EL (cell line): ENCODE measurements around the gene PHYH.
"Not testable (repeated sequence)": the region's sequence is repeated elsewhere in the genome, so short reads cannot be mapped to it uniquely, and the experiment has no call there.

Experiments
- DNase-seq: peaks from one replicate; pipeline ENCODE4 v3.0.0-alpha.2; 2016

PHYH gene

DNA sequence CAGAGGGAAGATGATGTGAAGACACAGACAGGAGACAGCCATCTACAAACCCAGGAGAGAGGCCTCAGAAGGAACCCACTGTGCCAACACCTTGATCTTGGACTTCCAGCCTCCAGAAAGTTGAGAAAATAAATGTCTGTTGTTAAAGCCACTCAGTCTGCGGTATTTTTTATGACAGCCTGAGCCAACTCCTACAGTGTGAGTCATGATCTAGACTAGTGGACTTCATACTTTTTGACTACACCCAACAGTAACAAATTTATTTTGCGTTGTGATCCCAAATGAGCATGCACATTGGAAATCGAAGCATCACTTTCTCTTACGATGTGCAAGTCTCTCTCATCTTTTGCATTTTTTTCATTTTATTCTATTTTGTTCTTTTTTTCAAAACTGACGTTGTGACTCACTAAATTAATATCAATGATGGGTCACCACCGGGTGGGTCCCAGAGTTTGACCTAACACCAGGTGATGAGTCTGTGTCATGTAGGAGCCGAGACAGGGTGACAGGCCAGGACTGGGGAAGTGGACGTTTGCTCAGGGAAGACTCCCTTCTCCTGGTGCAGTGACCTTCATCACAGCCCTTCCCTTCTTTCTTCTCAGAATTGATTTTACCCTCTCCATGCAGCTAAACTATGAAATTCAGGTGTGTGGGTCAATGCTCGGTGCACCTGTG lies 28.9 kb downstream of the PHYH start:
- peak; percentile 43 for DNase-seq

DNA sequence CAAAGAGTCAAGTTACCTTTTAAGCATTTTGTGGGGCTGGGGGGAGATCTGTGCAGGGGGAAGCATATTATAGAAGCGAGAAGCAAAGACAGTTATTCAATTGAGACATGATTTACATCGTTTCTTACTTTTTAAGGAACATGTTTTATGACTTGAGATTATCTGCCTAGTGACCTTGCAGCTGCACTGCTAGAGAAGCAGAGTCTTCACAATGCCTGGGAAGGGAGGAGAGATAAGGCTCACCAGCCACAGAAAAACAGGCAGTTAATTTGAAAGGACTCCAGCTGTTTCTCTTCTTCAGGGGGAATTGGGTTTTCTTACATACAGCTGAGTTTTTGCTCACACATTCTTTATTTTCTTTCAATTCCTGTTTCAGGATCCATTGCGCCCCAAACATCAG lies 31.0 kb downstream of the PHYH start:
- no peak for DNase-seq

DNA sequence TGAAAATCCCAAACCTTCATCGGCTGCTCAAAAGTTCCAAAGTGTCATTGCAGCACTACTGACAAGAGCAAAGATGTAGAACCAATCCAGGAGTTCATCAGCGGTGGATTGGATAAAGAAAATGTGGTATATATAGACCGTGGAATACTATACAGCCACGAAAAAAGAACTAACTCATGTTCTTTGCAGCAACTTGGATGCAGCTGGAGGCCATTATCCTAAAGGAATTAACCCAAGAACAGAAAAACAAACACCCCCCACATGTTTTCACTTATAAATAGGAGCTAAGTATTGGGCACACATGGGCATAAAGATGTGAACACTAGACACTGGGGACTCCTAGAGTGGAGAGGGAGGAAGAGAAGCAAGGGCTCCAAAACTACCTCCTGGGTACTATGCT lies 31.6 kb downstream of the PHYH start:
- no peak for DNase-seq

DNA sequence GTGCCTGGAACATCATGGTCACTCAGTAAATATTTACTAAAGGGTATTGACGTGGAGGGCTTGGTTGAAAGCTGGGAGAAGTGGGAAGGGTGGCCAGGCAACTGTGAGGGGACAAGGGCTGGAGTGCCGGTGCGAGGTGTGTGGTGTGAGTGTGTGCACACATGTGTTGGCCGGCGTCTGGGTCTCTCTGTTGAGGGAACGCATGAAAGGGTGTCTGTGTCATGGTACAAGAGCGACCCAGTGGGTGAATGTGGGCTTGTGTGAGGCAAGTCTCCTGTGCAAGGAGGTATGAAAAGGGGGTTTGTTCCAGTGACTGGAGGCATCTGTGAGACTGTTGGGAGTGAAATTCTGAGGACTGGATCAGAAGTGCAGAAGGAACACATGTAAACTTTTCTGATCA lies 36.3 kb downstream of the PHYH start:
- no peak for DNase-seq

DNA sequence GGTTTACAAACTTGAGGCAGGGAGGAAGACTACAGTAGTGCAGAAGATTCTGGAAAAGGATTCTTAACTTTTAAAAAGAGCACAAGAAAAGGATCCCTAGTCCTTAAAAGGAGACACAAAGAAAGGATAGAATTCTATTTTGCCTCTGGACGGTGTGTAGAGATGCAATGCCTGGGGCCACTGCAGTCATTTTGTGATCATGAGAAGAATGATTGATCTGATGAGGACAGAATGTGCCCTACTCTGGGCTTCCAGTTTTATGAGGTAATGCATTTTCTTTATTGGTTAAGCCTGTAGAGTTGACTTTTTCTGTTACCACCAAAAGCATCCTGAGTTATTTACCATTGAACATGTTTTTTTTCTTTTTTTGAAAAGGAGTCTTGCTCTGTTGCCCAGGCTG lies 37.4 kb downstream of the PHYH start:
- no peak for DNase-seq

DNA sequence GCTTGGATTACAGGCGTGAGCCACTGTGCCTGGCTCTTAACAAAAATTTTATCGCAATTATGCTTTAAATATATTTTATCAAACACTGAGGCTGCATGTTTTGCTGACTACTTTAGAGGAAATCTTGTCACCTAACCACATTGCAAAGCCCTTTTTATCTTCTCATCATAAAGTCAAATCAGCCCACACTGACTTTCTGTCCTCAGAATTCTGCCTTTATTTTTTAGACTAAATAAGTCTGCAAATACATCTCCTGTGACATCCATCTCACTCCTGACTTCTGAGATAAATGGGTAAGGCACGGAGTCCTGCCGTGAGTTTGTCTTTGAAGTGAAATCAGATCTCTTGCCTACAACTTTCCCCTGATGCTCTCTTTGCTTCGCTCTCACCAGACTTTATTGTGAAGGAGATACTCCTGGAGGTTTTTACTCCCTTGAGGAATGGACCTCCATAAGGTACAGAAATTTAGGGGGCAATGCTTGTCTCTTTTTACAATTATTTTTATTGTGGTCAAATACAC lies 42.2 kb downstream of the PHYH start:
- no peak for DNase-seq

DNA sequence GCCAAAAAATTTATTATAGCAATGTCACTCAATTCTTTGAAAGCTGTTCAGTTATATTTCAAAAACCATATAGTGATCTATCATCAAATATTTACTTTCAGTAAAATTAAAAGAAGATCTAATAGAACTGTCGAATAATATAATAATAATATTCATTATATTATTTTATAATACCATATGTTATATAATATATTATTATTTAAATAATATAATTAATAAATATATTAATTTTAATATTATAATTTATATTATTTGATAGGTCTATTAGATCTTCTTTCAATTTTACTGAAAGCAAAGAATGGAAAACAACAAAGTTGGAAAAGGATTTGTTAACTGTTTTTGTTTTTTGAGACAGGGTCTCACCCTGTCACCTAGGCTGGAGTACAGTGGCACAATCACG lies 43.2 kb downstream of the PHYH start:
- no peak for DNase-seq

DNA sequence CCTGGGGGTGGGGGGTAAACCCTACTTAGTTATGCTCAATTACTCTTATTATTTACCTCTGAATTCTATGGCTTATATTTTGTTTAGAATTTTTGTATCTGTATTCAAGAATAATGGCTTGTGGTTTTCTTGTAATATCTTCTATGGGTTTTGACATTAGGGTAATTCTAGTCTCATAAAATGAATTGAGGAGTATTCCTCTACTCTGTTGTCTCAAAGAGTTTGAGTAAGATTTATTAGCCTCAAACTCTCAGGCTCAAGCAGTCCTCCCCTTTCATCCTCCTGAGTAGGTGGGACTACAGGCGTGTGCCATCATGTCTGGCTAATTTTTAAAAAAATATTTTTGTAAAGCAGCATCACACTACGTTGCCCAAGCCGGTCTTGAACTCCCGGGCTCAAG lies 46.1 kb downstream of the PHYH start:
- DNase-seq, result no peak

DNA sequence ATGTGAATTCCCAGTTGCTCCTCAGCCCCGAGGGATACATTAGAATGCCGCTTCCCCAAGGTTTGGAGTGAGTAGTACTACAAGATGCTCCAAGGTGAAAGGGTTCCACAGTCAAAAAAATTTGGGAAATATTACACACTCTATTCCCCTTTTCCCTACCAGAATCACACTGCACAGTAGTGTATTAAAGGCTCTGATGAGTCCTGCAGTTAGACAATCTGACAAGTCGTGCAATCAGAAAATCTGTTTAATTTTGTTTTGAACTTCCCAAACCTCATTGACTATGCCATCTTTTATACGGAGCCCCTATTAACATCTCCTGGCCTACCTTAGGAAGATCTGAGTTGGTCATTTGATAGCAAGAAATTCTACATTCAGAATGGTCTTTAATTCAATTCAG lies 52.1 kb downstream of the PHYH start:
- no peak for DNase-seq

DNA sequence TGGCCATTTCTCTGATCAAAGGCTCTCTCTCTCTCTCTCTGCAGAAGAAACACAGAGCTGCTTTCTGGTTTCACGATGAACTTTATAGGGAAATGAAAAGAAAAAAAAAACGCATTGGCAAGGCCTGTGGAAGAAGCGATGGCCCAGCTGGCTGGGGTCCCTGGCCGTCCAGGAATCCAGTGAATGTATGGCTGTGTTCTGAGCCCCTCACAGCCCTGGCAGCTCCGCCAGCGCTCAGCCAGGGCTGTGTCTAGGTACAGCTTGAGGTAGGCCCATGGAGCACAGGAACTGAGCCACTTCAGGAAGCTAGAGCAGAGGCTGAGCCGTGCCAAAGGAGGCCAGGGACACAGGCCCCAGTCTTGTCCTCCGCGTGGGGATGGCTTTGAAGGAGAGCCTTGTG lies 52.6 kb downstream of the PHYH start:
- no peak for DNase-seq

DNA sequence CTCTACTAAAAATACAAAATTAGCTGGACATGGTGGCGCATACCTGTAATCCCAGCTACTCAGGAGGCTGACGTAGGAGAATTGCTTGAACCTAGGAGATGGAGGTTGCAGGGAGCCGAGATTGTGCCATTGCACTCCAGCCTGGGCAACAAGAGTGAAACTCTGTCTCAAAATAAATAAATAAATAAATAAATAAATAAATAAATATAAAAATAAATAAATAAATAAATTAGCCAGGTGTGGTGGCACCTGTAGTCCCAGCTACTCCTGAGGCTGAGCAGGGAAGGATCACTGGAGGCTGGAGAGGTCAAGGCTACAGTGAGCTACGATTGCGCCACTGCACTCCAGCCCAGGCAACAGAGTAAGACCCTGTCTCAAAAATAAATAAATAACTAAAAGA lies 57.6 kb downstream of the PHYH start:
- DNase-seq, result not testable (repeated sequence)

DNA sequence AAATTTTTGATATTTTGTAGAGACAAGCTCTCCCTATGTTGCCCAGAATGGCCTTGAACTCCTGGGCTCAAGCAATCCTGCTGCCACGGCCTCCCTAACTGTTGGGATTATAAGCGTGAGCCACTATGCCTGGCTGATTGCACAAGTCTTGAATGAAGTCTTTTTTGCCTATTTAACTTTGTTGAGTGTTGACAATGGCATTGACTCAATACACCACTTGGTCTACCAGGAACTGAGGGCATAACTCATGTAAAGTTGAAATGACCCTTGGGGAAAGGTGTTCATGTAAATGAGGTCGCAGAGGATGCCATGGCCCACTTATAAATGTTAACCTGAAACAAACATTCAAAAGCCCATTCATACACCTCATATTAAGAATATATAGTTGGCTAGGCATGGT lies 58.3 kb downstream of the PHYH start:
- no peak for DNase-seq

DNA sequence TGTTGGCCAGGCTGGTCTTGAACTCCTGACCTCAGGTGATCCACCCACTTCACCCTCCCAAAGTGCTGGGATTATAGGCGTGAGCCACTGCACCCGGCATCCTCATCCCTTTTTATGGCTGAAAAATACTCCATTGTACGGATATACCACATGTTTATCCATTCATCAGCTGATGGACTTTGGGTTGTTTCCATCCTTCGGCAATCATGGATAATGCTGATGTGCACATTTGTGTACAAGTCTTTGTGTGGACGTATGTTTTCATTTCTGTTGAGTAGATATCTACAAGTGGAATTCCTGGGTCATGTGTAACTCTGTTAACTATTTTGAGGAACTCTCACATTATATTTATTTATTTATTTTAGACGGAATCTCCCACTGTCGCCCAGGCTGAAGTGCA lies 59.9 kb downstream of the PHYH start:
- DNase-seq, result no peak

DNA sequence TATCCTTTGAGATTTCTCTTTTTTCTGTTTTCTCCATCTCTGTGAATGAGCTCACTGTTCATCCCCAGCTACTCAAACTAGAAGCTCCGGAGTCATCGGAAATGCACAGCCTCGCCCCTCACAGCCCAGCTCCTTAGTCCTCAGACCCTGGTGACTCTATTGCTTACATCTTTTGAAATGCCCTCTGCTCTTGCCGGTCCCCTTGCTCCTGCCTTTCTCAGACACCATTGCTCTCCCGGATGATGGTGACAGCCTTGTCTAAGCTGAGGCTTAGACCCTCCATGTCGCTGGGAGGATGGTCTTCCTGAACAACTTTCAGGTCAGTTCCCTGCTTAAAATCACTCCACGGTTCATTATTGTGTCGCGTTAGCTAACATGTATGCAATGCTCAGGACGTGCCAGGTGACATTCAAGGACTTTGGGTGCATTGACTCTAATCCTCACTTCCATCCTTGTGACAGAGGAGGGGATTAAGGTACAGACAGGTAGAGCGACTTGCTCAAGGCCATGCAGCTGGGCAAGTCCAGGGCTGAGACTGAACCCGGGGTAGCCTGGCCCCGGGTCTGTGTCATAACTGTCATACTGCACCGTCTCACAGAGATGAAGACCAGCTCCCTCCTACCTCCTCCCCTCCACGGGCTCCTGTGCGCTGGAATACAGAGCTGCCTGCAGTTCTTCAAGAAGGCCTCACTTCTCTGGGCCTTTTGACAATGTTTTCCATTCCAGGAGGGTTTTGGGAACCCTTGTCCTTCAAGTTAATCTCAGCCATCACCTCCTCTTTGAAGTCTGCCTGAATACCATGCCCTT lies 61.4 kb downstream of the PHYH start:
- no peak for DNase-seq

DNA sequence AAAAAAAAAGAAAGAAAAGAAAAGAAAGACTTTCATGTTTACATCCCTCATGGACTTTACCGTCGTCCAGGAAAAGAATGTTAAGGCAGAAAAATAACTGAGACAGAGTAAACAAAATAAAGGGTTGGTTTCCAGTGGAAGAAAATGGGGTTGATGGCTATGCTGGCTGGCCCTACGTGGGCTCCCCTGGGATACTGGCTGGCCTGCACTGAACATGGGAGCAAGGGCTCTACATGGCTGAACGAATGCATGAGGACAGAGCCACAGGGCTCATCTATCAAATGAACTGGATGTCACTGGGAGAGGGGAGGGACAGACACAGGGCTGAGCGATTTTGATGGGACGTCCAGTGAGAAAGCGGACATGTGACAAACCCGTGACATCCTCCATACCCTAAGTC lies 63.2 kb downstream of the PHYH start:
- no peak for DNase-seq

DNA sequence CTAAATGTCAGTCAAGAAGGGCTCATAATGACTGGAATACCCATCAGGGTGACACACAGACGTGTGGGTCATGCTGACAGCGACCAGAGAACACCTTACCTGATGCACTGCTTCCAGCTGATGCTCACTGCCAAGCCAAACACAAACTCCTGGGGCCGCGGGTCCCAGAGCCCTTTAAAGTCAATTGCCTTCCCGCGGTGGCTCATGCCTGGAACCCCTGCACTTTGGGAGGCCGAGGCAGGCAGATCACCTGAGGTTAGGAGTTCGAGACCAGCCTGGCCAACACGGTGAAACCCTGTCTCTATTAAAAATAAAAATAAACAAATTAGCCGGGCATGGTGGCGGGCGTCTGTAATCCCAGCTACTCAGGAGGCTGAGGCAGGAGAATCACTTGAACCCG lies 65.1 kb downstream of the PHYH start:
- not testable (repeated sequence) for DNase-seq

DNA sequence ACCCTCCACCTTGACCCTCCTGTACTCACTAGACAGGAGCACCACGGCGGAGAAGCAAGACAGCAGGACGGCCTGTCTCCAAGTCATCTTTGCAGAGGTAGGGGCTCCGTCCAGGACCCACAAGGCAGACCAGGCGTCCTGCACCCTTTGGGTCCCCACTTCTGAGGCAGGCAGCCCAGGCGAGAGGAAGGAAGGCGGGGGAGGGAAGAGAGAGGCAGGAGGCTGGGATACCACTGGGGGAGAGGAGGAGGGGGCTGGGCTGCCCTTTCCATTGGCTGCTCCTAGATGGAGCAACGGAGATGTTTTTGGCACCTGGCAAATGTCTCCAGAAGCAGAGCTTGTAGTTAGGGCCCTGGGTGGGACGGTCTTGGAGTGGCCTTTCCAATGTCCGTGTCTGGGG lies 65.7 kb downstream of the PHYH start, which contains the start of gene UCMA:
Gene UCMA (minus strand): TSS at position 203 of the 400 bp plus-strand sequence. CDS start 116 bp downstream, at position 87.
- DNase-seq, result no peak

DNA sequence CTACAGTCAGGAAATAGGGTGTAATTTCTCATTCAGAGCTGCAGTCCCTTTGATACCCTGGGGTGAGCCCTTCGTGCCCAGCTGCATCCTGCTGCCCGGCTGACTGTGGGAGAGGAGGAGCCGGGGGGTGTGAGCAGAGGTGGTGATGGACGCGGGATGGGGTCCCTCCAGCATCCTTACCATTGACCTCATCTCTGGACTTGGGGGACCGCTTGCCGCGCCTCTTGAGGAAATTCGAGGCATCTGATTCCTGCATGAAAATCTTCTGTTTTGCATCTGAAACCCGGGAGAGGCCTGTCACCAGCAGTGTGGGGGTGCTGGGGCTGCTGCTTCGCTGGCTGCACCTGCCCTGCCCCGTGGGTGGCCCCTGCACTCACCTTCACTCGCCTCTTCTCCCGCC lies 66.5 kb downstream of the PHYH start:
- no peak for DNase-seq

DNA sequence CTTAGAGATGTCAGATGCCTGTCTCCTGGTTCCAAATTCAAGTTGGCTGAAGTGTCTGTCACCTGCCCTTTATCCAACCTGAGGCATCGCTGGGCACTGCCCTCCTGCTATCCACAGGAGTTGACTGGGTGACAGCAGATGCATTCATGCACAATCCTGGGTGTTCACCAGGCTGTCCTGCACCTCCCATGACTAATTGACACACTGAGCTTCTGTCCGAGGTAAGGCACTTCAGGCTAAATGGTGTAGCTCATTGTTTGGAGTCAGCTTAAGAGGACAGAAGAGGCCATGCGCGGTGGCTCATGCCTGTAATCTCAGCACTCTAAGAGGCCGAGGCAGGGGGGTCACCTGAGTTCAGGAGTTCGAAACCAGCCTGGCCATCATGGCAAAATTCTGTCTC lies 68.1 kb downstream of the PHYH start:
- DNase-seq, result no peak

DNA sequence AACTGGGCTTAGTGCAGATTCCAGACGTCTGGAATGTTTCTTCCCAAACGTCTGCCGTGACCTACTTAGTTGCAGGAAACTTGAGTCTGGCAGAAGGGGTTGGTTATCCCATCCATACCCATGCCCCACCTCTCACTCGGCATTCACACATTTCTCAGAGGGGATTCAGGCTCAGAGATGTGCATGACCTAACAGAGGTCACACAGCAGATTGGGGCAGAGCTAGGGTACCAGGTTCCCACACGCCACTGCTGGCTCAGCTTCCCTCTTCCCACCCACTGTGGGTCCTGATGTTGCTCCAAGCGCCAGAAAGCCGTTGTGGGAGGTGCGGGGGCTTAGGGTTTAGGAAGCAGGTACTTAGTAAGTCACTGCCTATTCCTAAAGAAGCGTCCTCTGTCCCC lies 68.7 kb downstream of the PHYH start:
- no peak for DNase-seq
